Fibroblast of lung (primary cell): ENCODE data around the gene RNF25. TPM values are rescaled to one million over a fixed set of nuclear protein-coding genes. Genes with fewer than 3 reads are reported as not detected.

Source experiments
- DNase-seq, 2 donors: peaks; one replicate each; pipeline versions ENCODE4 v3.0.0 to v3.0.0-alpha.2; 2010; ENCODE audit warnings: low read depth in 2 of 2
- H2AFZ ChIP-seq: 2 replicates; pipeline ENCODE4 v1.5.1; 2012; ENCODE audit warnings: low read length, control low read depth, inconsistent platforms
- H3K27ac ChIP-seq: 2 replicates; pipeline ENCODE4 v1.5.1; 2011; ENCODE audit warnings: low read length, control low read depth; ENCODE audit not compliant: insufficient read depth
- H3K27me3 ChIP-seq: 2 replicates; pipeline ENCODE4 v1.5.1; 2011; ENCODE audit warnings: mild to moderate bottlenecking, low read length; ENCODE audit not compliant: control insufficient read depth, insufficient read depth
- H3K36me3 ChIP-seq: 2 replicates; pipeline ENCODE4 v1.5.1; 2011; ENCODE audit warnings: low read length; ENCODE audit not compliant: control insufficient read depth, insufficient read depth
- H3K4me1 ChIP-seq: 2 replicates; pipeline ENCODE4 v1.5.1; 2011; ENCODE audit warnings: low read length; ENCODE audit not compliant: control insufficient read depth, insufficient read depth; ENCODE audit errors: extremely low read depth
- H3K4me2 ChIP-seq: 2 replicates; pipeline ENCODE4 v1.5.1; 2011; ENCODE audit warnings: low read length, control low read depth; ENCODE audit not compliant: insufficient read depth; ENCODE audit errors: extremely low read depth
- H3K4me3 ChIP-seq, 4 experiments: fragments of 200-600 bp in 1 of 4; sonication (generic) in 1 of 4; replicated peaks in 1 of 4; 2 replicates each; pipeline ENCODE4 v1.5.1; 2011 to 2016; ENCODE audit warnings: low read length in 4 of 4, low read depth in 3 of 4, mild to moderate bottlenecking in 3 of 4, control low read depth in 2 of 4, inconsistent platforms in 1 of 4, mixed read lengths in 1 of 4; ENCODE audit not compliant: insufficient read depth in 1 of 4; ENCODE audit errors: control extremely low read depth in 1 of 4
- H3K79me2 ChIP-seq: 2 replicates; pipeline ENCODE4 v1.5.1; 2012; ENCODE audit warnings: mild to moderate bottlenecking, low read length, inconsistent platforms; ENCODE audit not compliant: control insufficient read depth, insufficient read depth
- H3K9ac ChIP-seq: 2 replicates; pipeline ENCODE4 v1.5.1; 2011; ENCODE audit warnings: mild to moderate bottlenecking, low read length, control low read depth; ENCODE audit not compliant: insufficient read depth
- H3K9me3 ChIP-seq: 2 replicates; pipeline ENCODE4 v1.5.1; 2012; ENCODE audit warnings: low read depth, low read length; ENCODE audit not compliant: control insufficient read depth, insufficient read depth
- H4K20me1 ChIP-seq: 2 replicates; pipeline ENCODE4 v1.5.1; 2011; ENCODE audit warnings: low read length; ENCODE audit not compliant: control insufficient read depth, insufficient read depth; ENCODE audit errors: extremely low read depth
- CTCF ChIP-seq, 2 donors: IDR thresholded peaks in 1 of 2; conservative IDR thresholded peaks in 1 of 2; 1 replicate in 1 of 2; 2 replicates in 1 of 2; pipeline ENCODE4 v1.5.1; 2011 to 2012; ENCODE audit warnings: low read length in 2 of 2, control low read depth in 1 of 2, inconsistent platforms in 1 of 2, low read depth in 1 of 2, mild to moderate bottlenecking in 1 of 2
- EZH2 ChIP-seq: IDR thresholded peaks from 2 replicates; pipeline ENCODE4 v1.5.1; 2012; ENCODE audit warnings: low read length, control low read depth, mild to moderate bottlenecking; ENCODE audit errors: missing control alignments
- polyA plus RNA-seq, 2 donors: library from polyadenylated mRNA; depleted of rRNA in 1 of 2; stranded (reverse) in 1 of 2; unstranded in 1 of 2; fragments of >200 nt; gene quantifications; 2 replicates each; pipeline ENCODE4 v1.2.1, GENCODE V29; 2011 to 2012; ENCODE audit warnings: missing spikeins in 1 of 2
- total RNA-seq: library from RNA; depleted of rRNA; stranded (reverse); fragments of >200 nt; gene quantifications from 2 replicates; pipeline ENCODE4 v1.2.1, GENCODE V29; 2014

Gene RNF25
- total and polyA plus RNA-seq, 2 donors (not counting 1 experiment from before 2014, with no cell fraction given), result 39.1 to 42.1 TPM

- H3K4me2 ChIP-seq, result peak within 1 kb of the TSS; percentile 97
- H3K27ac ChIP-seq, result peak within 1 kb of the TSS; percentile 57
- no peaks in the 10 kb centered on the region for H3K4me1 ChIP-seq
- peak within 1 kb of the TSS; percentile 40 to 95 (median 74) for H3K4me3 ChIP-seq
- peak within 1 kb of the TSS; percentile 83 for H2AFZ ChIP-seq
- no peaks in the 10 kb centered on the region for H3K9me3 ChIP-seq
- peak within 1 kb of the TSS; percentile 35 for H3K9ac ChIP-seq
- H3K27me3 ChIP-seq, result no peaks in the 10 kb centered on the region
- TF ChIP-seq EZH2 (no peak), CTCF (conservative IDR thresholded peaks at IDR 0.05 in 1 of 2, IDR thresholded peaks at IDR 0.05 in 1 of 2; ENCODE audit: low read depth in 1 of 2, low read length in 2 of 2) (no peak)
- H3K36me3 ChIP-seq, result peaks cover 25% of the 10 kb centered on the region
- peaks cover 20% of the 10 kb centered on the region for H3K79me2 ChIP-seq
- no peaks in the 10 kb centered on the region for H4K20me1 ChIP-seq
- DNase-seq, result peak; percentile 84 to 85
These were observed 12.4 kb downstream of the RNF25 start, which contains the start of the genes BCS1L and ZNF142 for GRCh38 chr2:218659258-218659987. Gene BCS1L, plus strand, starts transcription at chr2:218659683. Its CDS starts 1,305 bp downstream, at chr2:218660988. Gene ZNF142, minus strand, starts transcription at chr2:218659623. Its CDS starts 3,194 bp downstream, at chr2:218656429.

- H3K4me2 ChIP-seq, result peak overlapping the region; percentile 79
- H3K79me2 ChIP-seq, result peaks cover 20% of the 10 kb centered on the region
- H3K27ac ChIP-seq, result peak overlapping the region; percentile 57
- H3K9me3 ChIP-seq, result no peaks in the 10 kb centered on the region
- peak overlapping the region; percentile 35 for H3K9ac ChIP-seq
- no peaks in the 10 kb centered on the region for H4K20me1 ChIP-seq
- TF ChIP-seq EZH2, result no peak
- peak; percentile 47 to 48 for TF ChIP-seq CTCF (conservative IDR thresholded peaks at IDR 0.05 in 1 of 2, IDR thresholded peaks at IDR 0.05 in 1 of 2; ENCODE audit: low read depth in 1 of 2, low read length in 2 of 2)
- DNase-seq, result peak; percentile 27 to 36
- no peaks in the 10 kb centered on the region for H3K4me1 ChIP-seq
- peak overlapping the region; percentile 40 to 95 (median 74) for H3K4me3 ChIP-seq
- peak overlapping the region; percentile 67 for H2AFZ ChIP-seq
- peaks cover 19% of the 10 kb centered on the region for H3K36me3 ChIP-seq
- no peaks in the 10 kb centered on the region for H3K27me3 ChIP-seq
These were observed 13.0 kb downstream of the RNF25 start for GRCh38 chr2:218658671-218659257.

GRCh38 chr2:218655751-218656150 is 16.1 kb downstream of the RNF25 start:
- no peak overlapping the region for H3K27ac ChIP-seq
- peaks cover 20% of the 10 kb centered on the region for H3K79me2 ChIP-seq
- H3K27me3 ChIP-seq, result no peaks in the 10 kb centered on the region
- H3K4me2 ChIP-seq, result no peak overlapping the region
- H3K4me3 ChIP-seq, result no peak overlapping the region
- H2AFZ ChIP-seq, result no peak overlapping the region
- no peaks in the 10 kb centered on the region for H4K20me1 ChIP-seq
- H3K9ac ChIP-seq, result no peak overlapping the region
- no peaks in the 10 kb centered on the region for H3K4me1 ChIP-seq
- TF ChIP-seq EZH2, result no peak
- no peak for TF ChIP-seq CTCF (conservative IDR thresholded peaks at IDR 0.05 in 1 of 2, IDR thresholded peaks at IDR 0.05 in 1 of 2; ENCODE audit: low read depth in 1 of 2, low read length in 2 of 2)
- H3K9me3 ChIP-seq, result no peaks in the 10 kb centered on the region
- H3K36me3 ChIP-seq, result peaks cover 10% of the 10 kb centered on the region
- no peak for DNase-seq
